ENCODE data around the gene CFAP57. TPM values are rescaled to one million over a fixed set of nuclear protein-coding genes. Genes with fewer than 3 reads are reported as not detected.

Gene CFAP57
- total RNA-seq, 1 donor from 2014 or later: not detected

DNA sequence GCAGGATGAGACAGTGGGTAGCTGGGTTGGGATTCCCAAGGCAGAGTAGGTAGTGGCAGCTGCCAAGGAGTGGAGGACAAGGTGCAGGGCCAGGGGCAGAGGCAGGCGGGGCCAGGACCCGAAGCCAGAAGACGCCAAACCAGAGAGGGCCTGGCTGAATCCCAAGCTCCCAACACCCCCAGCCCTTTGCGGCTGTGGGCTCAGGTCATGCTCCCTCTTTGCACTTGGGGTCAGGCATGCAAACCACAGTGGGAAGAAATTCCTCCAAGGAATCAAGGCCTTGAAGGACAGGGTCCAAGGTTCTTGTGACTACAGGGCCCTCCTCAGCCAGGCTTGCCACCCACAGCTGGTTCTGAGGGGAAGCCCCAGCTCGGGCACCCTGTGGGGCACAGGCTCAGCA is 107.0 kb downstream of the CFAP57 start:
- peaks cover 2% of the 10 kb centered on the region for H3K36me3 ChIP-seq (ENCODE audit: control insufficient read depth, insufficient read depth, low read length)
- H3K27me3 ChIP-seq (ENCODE audit: control insufficient read depth, insufficient read depth, low read length): no peaks in the 10 kb centered on the region
- DNase-seq (ENCODE audit: low read depth) (no peak), FAIRE-seq (no peak)
- H3K4me3 ChIP-seq (ENCODE audit: low read depth, low read length): no peak overlapping the region
- TF ChIP-seq, protein P1, sequence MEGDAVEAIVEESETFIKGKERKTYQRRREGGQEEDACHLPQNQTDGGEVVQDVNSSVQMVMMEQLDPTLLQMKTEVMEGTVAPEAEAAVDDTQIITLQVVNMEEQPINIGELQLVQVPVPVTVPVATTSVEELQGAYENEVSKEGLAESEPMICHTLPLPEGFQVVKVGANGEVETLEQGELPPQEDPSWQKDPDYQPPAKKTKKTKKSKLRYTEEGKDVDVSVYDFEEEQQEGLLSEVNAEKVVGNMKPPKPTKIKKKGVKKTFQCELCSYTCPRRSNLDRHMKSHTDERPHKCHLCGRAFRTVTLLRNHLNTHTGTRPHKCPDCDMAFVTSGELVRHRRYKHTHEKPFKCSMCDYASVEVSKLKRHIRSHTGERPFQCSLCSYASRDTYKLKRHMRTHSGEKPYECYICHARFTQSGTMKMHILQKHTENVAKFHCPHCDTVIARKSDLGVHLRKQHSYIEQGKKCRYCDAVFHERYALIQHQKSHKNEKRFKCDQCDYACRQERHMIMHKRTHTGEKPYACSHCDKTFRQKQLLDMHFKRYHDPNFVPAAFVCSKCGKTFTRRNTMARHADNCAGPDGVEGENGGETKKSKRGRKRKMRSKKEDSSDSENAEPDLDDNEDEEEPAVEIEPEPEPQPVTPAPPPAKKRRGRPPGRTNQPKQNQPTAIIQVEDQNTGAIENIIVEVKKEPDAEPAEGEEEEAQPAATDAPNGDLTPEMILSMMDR (IDR thresholded peaks at IDR 0.05; ENCODE audit: insufficient read depth, low read length, severe bottlenecking): no peak

DNA sequence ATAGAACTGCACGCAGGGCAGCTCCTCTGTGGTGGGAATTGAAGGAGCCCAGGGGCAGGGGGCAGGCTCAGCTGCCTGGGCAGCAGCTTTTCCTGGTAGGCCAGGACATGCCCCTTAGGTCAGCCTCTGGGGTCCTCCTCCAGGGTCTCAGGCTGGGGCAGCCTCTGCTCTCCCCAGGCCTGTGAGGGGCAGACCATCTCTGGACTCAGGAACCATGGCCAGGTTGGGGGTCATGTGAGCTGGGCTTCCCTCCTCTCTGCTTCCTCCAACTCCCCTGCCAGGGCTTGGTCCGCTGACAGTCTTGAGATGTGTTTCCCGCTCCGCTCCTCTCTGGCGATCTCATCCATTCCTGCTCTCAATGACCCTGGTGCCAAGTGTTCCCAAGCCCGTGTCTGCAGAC is 107.5 kb downstream of the CFAP57 start:
- Histone ChIP-seq H3K4me3 (ENCODE audit: low read depth, low read length) (no peak overlapping the region), H3K36me3 (ENCODE audit: control insufficient read depth, insufficient read depth, low read length) (peaks cover 2% of the 10 kb centered on the region), H3K27me3 (ENCODE audit: control insufficient read depth, insufficient read depth, low read length) (no peaks in the 10 kb centered on the region)
- FAIRE-seq: no peak
- TF ChIP-seq, protein P1 (IDR thresholded peaks at IDR 0.05; ENCODE audit: insufficient read depth, low read length, severe bottlenecking): no peak
- DNase-seq (ENCODE audit: low read depth): no peak

DNA sequence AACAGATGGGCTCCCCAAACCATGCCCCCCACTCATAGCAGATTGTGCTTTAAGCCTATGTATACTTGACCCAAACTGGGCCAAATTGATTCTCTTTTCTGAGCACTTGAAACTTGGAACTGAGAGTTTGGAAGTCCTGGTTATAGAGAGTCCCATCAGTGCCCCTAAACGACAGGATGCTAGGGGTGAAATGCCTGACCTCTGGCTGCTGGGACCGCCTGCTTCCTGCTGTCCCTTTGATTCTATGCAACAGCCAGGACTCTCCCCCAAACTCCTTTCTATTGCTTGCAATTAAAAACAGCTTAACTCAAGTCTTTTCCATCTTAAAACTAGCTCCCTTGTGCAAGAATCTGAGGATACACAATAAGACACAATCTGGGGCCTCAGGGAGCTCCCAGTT is 108.6 kb downstream of the CFAP57 start:
- no peaks in the 10 kb centered on the region for H3K27me3 ChIP-seq (ENCODE audit: control insufficient read depth, insufficient read depth, low read length)
- H3K36me3 ChIP-seq (ENCODE audit: control insufficient read depth, insufficient read depth, low read length): peaks cover 2% of the 10 kb centered on the region
- no peak overlapping the region for H3K4me3 ChIP-seq (ENCODE audit: low read depth, low read length)
- DNase-seq (ENCODE audit: low read depth): no peak
- no peak for FAIRE-seq
- TF ChIP-seq, protein P1 (IDR thresholded peaks at IDR 0.05; ENCODE audit: insufficient read depth, low read length, severe bottlenecking): no peak

DNA sequence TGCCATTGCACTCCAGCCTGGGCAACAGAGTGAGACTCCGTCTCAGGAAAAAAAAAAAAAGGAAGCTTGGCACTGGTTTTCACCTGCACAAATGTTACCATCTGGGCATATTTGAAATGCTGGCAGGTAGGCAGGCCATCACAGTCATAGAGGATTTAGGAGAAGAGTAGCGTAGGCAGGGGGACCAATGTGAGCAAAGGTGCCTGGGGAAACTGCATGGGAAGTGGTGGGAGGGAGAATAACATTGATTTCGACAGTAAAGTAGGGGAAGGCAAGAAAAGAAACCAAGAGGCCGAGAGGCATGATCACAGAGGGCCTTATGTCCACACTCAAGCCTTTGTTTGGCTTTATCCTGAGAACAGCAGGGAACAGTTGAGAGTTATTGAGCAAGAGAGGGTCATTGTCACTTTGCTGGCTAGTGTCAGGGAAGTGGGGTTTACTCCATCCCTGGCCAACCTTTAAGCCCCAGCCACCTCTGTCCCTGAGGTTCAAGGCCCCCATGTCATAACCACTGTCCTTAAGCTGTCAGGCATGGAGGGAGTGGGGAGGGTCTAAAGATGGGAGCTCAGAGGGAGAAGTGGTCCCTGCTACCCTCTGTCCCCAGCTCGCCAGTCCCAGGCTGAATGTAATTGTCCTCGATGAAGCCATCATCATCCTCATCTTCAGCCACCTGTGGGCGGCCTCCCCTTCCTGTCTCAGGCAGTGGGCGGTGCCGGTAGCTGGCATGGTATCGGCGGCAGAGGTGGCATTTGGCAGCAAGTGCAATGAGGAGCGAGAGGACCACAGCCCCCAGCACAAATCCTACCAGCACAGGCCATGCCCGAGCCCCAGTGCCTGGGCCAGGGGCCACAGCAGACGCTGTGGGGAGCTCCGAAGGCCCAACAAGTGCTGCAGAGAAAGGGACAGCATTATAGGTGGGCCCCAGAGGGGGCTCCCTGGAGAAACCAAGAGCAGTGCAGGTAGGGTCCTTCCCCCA is 110.4 kb downstream of the CFAP57 start:
- TF ChIP-seq, protein P1 (IDR thresholded peaks at IDR 0.05; ENCODE audit: insufficient read depth, low read length, severe bottlenecking): no peak
- peak; percentile 91 for FAIRE-seq
- H3K4me3 ChIP-seq (ENCODE audit: low read depth, low read length): no peak overlapping the region
- no peak for DNase-seq (ENCODE audit: low read depth)
- H3K27me3 ChIP-seq (ENCODE audit: control insufficient read depth, insufficient read depth, low read length): no peaks in the 10 kb centered on the region
- peaks cover 2% of the 10 kb centered on the region for H3K36me3 ChIP-seq (ENCODE audit: control insufficient read depth, insufficient read depth, low read length)

DNA sequence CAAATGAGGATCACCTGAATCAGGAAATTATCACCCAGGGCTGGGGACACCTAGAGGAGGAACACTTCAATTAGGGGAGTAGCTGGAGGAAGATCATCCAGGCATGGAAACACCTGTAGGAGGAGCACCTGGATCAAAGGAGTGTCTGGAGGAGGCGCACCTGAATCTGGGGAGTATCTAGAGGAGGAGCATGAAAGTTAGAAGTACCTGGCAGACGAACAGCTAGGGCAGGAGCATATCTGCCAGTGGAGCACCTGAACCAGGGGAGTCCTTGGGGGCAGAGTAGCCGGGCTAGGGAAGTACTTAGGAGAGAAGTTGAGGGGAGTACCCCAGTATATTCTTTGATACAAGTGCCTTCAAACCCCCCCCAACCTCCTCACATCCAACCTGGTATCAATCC is 111.9 kb downstream of the CFAP57 start:
- Histone ChIP-seq H3K27me3 (ENCODE audit: control insufficient read depth, insufficient read depth, low read length) (no peaks in the 10 kb centered on the region), H3K36me3 (ENCODE audit: control insufficient read depth, insufficient read depth, low read length) (peaks cover 2% of the 10 kb centered on the region), H3K4me3 (ENCODE audit: low read depth, low read length) (no peak overlapping the region)
- FAIRE-seq (no peak), DNase-seq (ENCODE audit: low read depth) (no peak)
- TF ChIP-seq, protein P1 (IDR thresholded peaks at IDR 0.05; ENCODE audit: insufficient read depth, low read length, severe bottlenecking): no peak

Measured in bronchial epithelial cell (primary cell).